Measurements from ENCODE around the gene C1QL4. TPM values are rescaled to one million over a fixed set of nuclear protein-coding genes. Genes with fewer than 3 reads are reported as not detected.

C1QL4 gene
- total RNA-seq, 1 experiment from 2014 or later, result 0.41 TPM

GRCh38 chr12:49293056-49293956 is 43.7 kb downstream of the C1QL4 start:
- no peak for DNase-seq (ENCODE audit: low spot score)
- intact Hi-C loops (cut with micrococcal nuclease; ENCODE audit: unreplicated experiment), result no loop called here
- no peaks in the 10 kb centered on the region for H3K9me3 ChIP-seq (ENCODE audit: low read depth, low read length, poor library complexity, severe bottlenecking)
- no peaks in the 10 kb centered on the region for H3K27me3 ChIP-seq (replicated peaks; ENCODE audit: insufficient read depth, low read depth, low read length, poor library complexity)
- H3K4me3 ChIP-seq (ENCODE audit: low read depth, low read length, poor library complexity, severe bottlenecking), result no peak overlapping the region
- TF ChIP-seq CTCF (conservative IDR thresholded peaks at IDR 0.05; ENCODE audit: low read depth, low read length), result no peak
- no peak for TF ChIP-seq EZH2 (IDR thresholded peaks at IDR 0.05; ENCODE audit: borderline replicate concordance, low read depth, low read length, poor library complexity, severe bottlenecking)
- ChIA-PET CTCF (interaction anchor here (0.6 to 1.2 kb wide), 2 partner anchors 54 to 217 kb away, joined by 3 to 4 read pairs; no protein-coding TSS in a partner anchor), POLR2A (ENCODE audit: low non-redundant PET) (no interaction called here)
- H3K4me1 ChIP-seq (ENCODE audit: insufficient read depth, low read length, poor library complexity, severe bottlenecking), result peaks cover 17% of the 10 kb centered on the region
- no TSS peak for BruUV-seq (replicated peaks)
- H3K36me3 ChIP-seq (ENCODE audit: insufficient read depth, low read length, poor library complexity, severe bottlenecking), result no peaks in the 10 kb centered on the region
- no peak overlapping the region for H3K27ac ChIP-seq (ENCODE audit: low read depth, low read length, poor library complexity, severe bottlenecking)

- intact Hi-C loops (cut with micrococcal nuclease; ENCODE audit: unreplicated experiment), result no loop called here
- Histone ChIP-seq H3K27me3 (replicated peaks; ENCODE audit: insufficient read depth, low read depth, low read length, poor library complexity) (no peaks in the 10 kb centered on the region), H3K36me3 (ENCODE audit: insufficient read depth, low read length, poor library complexity, severe bottlenecking) (no peaks in the 10 kb centered on the region), H3K9me3 (ENCODE audit: low read depth, low read length, poor library complexity, severe bottlenecking) (no peaks in the 10 kb centered on the region), H3K4me1 (ENCODE audit: insufficient read depth, low read length, poor library complexity, severe bottlenecking) (peaks cover 17% of the 10 kb centered on the region), H3K4me3 (ENCODE audit: low read depth, low read length, poor library complexity, severe bottlenecking) (no peak overlapping the region), H3K27ac (ENCODE audit: low read depth, low read length, poor library complexity, severe bottlenecking) (no peak overlapping the region)
- DNase-seq (ENCODE audit: low spot score), result no peak
- CTCF ChIA-PET, result interaction anchor here (1.2 kb wide), 1 partner anchor 55 kb away, joined by 3 read pairs; no protein-coding TSS in a partner anchor
- no TSS peak for BruUV-seq (replicated peaks)
- POLR2A ChIA-PET (ENCODE audit: low non-redundant PET), result no interaction called here
- TF ChIP-seq EZH2 (IDR thresholded peaks at IDR 0.05; ENCODE audit: borderline replicate concordance, low read depth, low read length, poor library complexity, severe bottlenecking), result no peak
- no peak for TF ChIP-seq CTCF (conservative IDR thresholded peaks at IDR 0.05; ENCODE audit: low read depth, low read length)
Observed at GRCh38 chr12:49292729-49293055, 44.3 kb downstream of the C1QL4 start.

GRCh38 chr12:49288922-49289555 is 47.9 kb downstream of the C1QL4 start:
- POLR2A ChIA-PET (ENCODE audit: low non-redundant PET), result no interaction called here
- Histone ChIP-seq H3K9me3 (ENCODE audit: low read depth, low read length, poor library complexity, severe bottlenecking) (no peaks in the 10 kb centered on the region), H3K27ac (ENCODE audit: low read depth, low read length, poor library complexity, severe bottlenecking) (no peak overlapping the region), H3K27me3 (replicated peaks; ENCODE audit: insufficient read depth, low read depth, low read length, poor library complexity) (no peaks in the 10 kb centered on the region), H3K36me3 (ENCODE audit: insufficient read depth, low read length, poor library complexity, severe bottlenecking) (no peaks in the 10 kb centered on the region), H3K4me1 (ENCODE audit: insufficient read depth, low read length, poor library complexity, severe bottlenecking) (peaks cover 14% of the 10 kb centered on the region), H3K4me3 (ENCODE audit: low read depth, low read length, poor library complexity, severe bottlenecking) (no peak overlapping the region)
- TF ChIP-seq EZH2 (IDR thresholded peaks at IDR 0.05; ENCODE audit: borderline replicate concordance, low read depth, low read length, poor library complexity, severe bottlenecking) (no peak), CTCF (conservative IDR thresholded peaks at IDR 0.05; ENCODE audit: low read depth, low read length) (no peak)
- intact Hi-C loops (cut with micrococcal nuclease; ENCODE audit: unreplicated experiment), result loop anchor here (1.0 to 2.0 kb wide), 3 partner anchors 58 to 225 kb away; partner anchors contain the start of gene DNAJC22
- DNase-seq (ENCODE audit: low spot score), result no peak
- CTCF ChIA-PET, result interaction anchor here (0.6 to 2.7 kb wide), 9 partner anchors 11 to 291 kb away, joined by 3 to 15 read pairs (median 7); partner anchors contain the start of genes C1QL4 and DNAJC22
- no TSS peak for BruUV-seq (replicated peaks)

Measured in A673 (cell line).